Activated naive CD8-positive, alpha-beta T cell treated with anti-CD3 and anti-CD28 coated beads for 36 hours (primary cell): ENCODE results near the gene DHFR. TPM values are rescaled to one million over a fixed set of nuclear protein-coding genes. Genes with fewer than 3 reads are reported as not detected.

Experiments used
- DNase-seq: peaks from one replicate; pipeline ENCODE4 v3.0.0; 2021
- H3K27ac Mint-ChIP-seq: one replicate; pipeline ENCODE4 v1.8.0; 2022; ENCODE audit warnings: mild to moderate bottlenecking, moderate library complexity, mixed read lengths
- H3K27me3 Mint-ChIP-seq: one replicate; pipeline ENCODE4 v1.8.0; 2022; ENCODE audit warnings: mild to moderate bottlenecking, mixed read lengths
- H3K36me3 Mint-ChIP-seq: one replicate; pipeline ENCODE4 v1.8.0; 2021; ENCODE audit warnings: mild to moderate bottlenecking, mixed read lengths
- H3K4me1 Mint-ChIP-seq: one replicate; pipeline ENCODE4 v1.8.0; 2021; ENCODE audit warnings: mixed read lengths
- H3K4me3 Mint-ChIP-seq: one replicate; pipeline ENCODE4 v1.8.0; 2022; ENCODE audit warnings: mild to moderate bottlenecking, moderate library complexity, mixed read lengths
- H3K9me3 Mint-ChIP-seq: one replicate; pipeline ENCODE4 v1.8.0; 2022; ENCODE audit warnings: mixed read lengths
- total RNA-seq, 2 experiments: library from RNA; stranded (reverse); gene quantifications; one replicate each; pipeline ENCODE4 v1.2.3, GENCODE V29; 2021

The DHFR gene
- total RNA-seq, 2 experiments from 2014 or later = 110 to 112 TPM

DNA sequence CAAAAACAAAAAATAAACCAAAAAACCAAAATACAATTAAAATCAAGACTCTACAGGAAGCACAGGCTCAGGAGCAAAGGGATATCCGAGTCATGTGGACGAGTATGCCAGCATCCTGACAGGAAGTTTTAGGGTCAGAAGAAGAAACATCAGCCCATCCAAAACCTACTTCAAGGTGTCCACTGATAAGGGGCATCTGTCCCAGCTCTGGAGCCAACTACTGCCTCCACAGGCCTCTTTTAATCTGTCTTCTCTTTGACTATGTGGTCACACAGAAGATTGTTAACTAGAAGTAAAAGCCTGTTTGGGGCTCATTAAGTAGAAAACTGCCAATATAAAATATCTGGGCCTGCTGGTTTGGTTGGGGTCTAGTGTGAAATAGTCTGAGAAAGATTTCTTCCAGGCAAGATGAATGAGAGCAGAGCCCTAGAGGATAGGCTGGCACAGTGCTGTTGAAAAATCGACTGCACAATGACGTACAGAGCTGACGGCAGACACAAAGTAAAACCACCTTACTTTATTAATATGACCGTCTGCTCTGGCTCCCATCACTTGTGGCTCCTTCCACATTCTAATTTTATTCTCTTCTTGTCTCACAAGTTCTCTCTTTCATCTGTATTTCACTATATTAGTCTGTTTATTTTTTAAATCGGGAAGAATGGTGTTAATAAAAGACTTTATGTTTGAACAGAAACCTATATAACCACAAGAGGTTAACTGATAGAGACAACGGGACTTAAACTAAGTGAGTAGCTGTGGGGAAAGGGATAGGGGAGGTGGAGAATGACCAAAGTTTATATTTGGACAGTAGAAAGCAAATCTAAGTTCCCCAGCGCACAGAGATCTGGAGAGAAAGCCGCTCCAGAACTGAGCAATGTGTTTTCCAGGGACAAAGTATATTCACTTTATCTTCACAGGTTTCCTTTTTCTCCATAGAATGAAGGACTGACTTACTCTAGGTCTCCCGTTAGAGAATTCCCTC lies 23.2 kb downstream of the DHFR start:
- Mint-ChIP-seq H3K4me1 (peaks cover 6% of the 10 kb centered on the region), H3K4me3 (no peak overlapping the region), H3K36me3 (peaks cover 42% of the 10 kb centered on the region), H3K27me3 (no peaks in the 10 kb centered on the region), H3K9me3 (no peaks in the 10 kb centered on the region), H3K27ac (no peak overlapping the region)
- DNase-seq = no peak

DNA sequence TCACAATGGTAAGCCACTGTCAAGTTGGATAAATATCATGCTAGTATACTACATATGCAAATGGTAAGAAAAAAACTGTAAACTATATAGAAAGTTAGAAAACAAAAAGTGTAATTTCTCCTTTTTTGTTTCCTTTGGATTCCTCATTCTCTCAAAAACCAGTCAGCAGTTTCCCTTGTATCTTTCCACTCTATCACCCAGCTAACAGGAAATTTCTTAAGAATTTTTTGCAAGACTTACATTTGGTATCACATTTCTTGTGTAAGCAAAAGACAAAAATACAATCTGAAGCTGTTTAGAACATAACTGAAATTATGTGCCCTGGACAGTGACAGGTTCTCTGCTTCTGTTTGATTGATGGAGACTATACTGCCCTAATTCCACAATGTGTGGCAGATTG lies 25.5 kb downstream of the DHFR start:
- Mint-ChIP-seq H3K4me1 (peaks cover 2% of the 10 kb centered on the region), H3K36me3 (peaks cover 31% of the 10 kb centered on the region), H3K4me3 (no peak overlapping the region), H3K27ac (no peak overlapping the region), H3K9me3 (no peaks in the 10 kb centered on the region), H3K27me3 (no peaks in the 10 kb centered on the region)
- no peak for DNase-seq

DNA sequence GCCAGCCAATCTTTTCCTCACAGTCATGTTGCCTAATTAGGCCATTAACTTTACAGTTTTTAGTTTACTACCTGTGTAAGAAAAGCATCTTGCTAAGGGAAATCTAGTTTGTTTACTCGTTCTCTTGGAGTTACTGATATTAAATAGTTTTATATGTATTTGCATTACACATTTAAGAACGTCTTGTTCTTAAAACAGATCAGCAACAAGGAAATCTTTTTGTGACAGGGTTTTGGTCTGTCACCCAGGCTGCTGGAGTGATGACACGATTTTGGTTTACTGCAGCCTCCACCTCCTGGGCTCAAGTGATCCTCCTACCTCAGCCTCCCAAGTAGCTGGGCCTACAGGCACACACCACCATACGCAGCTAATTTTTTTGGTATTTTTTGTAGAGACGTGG lies 29.6 kb downstream of the DHFR start:
- no peaks in the 10 kb centered on the region for H3K4me1 Mint-ChIP-seq
- DNase-seq = no peak
- peaks cover 35% of the 10 kb centered on the region for H3K36me3 Mint-ChIP-seq
- H3K27ac Mint-ChIP-seq = no peak overlapping the region
- H3K27me3 Mint-ChIP-seq = no peaks in the 10 kb centered on the region
- H3K9me3 Mint-ChIP-seq = no peaks in the 10 kb centered on the region
- no peak overlapping the region for H3K4me3 Mint-ChIP-seq

DNA sequence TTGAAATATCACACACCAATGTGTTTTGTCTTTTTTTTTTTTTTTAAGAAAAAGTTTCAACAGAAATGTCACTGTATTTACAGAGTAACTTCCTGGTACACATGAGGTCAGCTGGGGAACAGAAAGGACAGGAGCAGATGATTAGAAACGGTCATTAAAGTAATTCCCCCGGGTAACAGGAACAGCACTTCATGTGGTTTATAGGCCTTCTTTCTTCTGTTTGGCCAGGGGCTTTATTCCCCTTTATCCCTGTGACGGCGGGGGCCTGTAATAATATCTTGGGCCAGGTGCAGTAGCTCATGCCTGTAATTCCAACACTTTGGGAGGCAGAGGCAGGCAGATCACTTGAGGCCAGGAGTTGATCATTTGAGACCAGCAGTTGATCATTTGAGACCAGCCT lies 30.8 kb downstream of the DHFR start:
- H3K4me1 Mint-ChIP-seq = no peaks in the 10 kb centered on the region
- no peaks in the 10 kb centered on the region for H3K27me3 Mint-ChIP-seq
- no peak overlapping the region for H3K4me3 Mint-ChIP-seq
- no peaks in the 10 kb centered on the region for H3K9me3 Mint-ChIP-seq
- H3K27ac Mint-ChIP-seq = no peak overlapping the region
- H3K36me3 Mint-ChIP-seq = peaks cover 35% of the 10 kb centered on the region
- DNase-seq = no peak

DNA sequence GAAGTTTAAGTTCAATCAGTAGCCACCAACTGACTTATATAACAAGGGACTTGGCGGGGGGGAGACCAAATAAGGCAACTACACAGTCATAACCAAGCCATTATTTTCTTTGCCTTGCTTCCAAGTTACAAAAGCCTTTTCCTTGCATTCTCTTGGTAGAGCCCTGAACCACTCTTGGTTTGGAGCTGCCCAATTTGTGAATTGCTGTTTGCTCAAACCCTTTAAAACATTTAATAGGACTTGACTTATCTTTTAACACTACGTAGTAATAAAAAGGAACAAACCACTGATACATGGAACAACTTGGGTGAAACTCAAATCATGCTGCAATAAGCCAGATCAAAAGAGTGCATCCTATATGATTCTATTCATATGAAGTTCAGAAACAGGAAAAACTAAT lies 32.0 kb downstream of the DHFR start:
- H3K4me3 Mint-ChIP-seq = no peak overlapping the region
- H3K27me3 Mint-ChIP-seq = no peaks in the 10 kb centered on the region
- H3K9me3 Mint-ChIP-seq = no peaks in the 10 kb centered on the region
- peaks cover 38% of the 10 kb centered on the region for H3K36me3 Mint-ChIP-seq
- no peak for DNase-seq
- no peaks in the 10 kb centered on the region for H3K4me1 Mint-ChIP-seq
- H3K27ac Mint-ChIP-seq = no peak overlapping the region

DNA sequence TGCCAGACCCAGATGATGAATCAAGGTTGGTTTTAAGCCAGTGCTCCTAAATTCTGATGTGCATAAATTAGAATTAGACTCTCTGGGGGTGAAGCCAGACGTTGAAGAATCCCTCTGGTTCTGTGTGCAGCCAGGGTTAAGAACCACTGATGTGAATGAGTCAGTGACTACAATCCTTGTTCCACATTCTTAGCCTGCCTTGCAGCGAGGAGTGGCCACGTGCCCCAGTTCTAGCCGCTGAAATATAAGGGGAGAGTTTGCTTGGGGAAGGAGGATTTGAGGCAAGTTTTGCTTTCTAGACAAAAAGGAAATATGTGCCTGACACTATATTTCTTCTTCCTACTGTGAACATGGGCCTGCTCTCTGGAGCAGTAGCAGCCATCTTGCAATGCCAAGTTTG lies 34.6 kb downstream of the DHFR start:
- peaks cover 32% of the 10 kb centered on the region for H3K36me3 Mint-ChIP-seq
- H3K27me3 Mint-ChIP-seq = no peaks in the 10 kb centered on the region
- H3K4me1 Mint-ChIP-seq = no peaks in the 10 kb centered on the region
- H3K9me3 Mint-ChIP-seq = no peaks in the 10 kb centered on the region
- H3K27ac Mint-ChIP-seq = no peak overlapping the region
- H3K4me3 Mint-ChIP-seq = no peak overlapping the region
- DNase-seq = no peak

DNA sequence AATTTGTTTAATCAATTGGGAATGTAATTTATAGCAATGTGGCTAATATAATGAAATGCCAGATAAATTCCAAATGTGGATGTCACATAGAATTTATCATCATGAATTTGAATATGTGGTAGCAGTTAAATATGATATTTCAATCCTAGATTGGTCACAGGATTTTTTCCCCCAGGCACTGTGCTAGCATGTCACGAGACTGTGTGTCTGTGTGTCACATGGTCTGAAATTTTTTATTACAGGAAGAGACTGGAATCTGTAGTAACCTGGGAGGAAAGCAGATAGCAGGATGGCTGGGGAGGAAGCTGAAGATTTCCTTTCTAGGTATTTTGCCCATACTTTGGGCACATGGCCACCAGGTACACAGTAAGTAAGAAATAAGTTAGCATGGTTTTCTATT lies 35.7 kb downstream of the DHFR start:
- H3K27ac Mint-ChIP-seq = no peak overlapping the region
- no peaks in the 10 kb centered on the region for H3K27me3 Mint-ChIP-seq
- no peaks in the 10 kb centered on the region for H3K9me3 Mint-ChIP-seq
- no peak for DNase-seq
- no peak overlapping the region for H3K4me3 Mint-ChIP-seq
- no peaks in the 10 kb centered on the region for H3K4me1 Mint-ChIP-seq
- peaks cover 32% of the 10 kb centered on the region for H3K36me3 Mint-ChIP-seq

DNA sequence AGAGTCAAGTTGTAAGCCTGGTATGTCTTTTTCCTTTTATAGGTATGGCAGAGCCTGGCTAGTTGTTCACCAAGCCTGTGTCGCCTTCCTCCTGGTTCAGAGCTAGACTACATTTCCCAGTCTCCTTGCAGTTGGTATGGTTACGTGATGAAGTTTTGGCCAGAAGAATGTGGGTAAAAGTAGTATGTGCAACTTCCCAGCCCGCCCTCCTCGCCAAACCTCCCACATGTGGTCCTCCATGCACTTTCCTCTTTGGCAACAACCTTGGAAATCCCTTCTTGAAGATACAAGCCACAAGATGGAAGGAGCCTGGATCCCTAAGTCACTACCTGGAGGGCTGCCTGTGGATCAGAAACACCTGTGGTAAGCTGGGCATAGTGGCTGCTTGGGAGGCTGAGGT lies 36.3 kb downstream of the DHFR start:
- Mint-ChIP-seq H3K4me3 (no peak overlapping the region), H3K9me3 (no peaks in the 10 kb centered on the region), H3K4me1 (no peaks in the 10 kb centered on the region), H3K27ac (no peak overlapping the region), H3K36me3 (peaks cover 29% of the 10 kb centered on the region), H3K27me3 (no peaks in the 10 kb centered on the region)
- DNase-seq = no peak

DNA sequence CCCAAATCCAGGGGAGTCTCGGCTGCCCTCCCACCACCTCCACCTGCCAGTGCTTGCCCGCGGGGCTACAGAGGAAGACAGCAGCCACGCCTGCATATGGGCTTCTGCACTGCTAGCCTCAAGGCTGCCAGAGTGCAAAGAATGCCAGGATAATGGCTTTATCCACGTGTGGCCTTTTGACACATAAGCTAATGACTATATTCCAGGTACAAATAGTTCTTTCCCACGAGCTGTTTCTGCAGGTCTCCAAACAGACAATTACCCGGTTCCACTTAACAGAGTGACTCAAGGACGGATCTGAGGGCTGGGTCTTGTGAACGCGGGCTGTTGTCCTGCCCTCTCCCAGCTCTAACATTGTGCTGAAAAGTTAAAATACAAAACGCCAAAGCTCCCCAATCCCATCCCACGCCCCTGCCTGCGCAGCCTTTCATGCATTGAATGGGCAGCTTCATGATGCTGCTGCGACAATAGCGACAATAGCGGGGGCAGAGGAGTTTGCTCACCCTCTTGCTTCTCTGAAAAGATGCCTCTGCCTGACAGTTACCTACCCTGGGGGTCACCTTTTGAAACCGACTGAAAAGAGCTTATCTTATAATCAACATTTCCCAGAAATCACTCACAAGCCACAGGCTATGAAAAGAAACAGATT lies 39.4 kb downstream of the DHFR start:
- H3K36me3 Mint-ChIP-seq = peaks cover 9% of the 10 kb centered on the region
- H3K4me1 Mint-ChIP-seq = no peaks in the 10 kb centered on the region
- H3K9me3 Mint-ChIP-seq = peaks cover 2% of the 10 kb centered on the region
- H3K27me3 Mint-ChIP-seq = no peaks in the 10 kb centered on the region
- DNase-seq = no peak
- H3K4me3 Mint-ChIP-seq = no peak overlapping the region
- no peak overlapping the region for H3K27ac Mint-ChIP-seq

DNA sequence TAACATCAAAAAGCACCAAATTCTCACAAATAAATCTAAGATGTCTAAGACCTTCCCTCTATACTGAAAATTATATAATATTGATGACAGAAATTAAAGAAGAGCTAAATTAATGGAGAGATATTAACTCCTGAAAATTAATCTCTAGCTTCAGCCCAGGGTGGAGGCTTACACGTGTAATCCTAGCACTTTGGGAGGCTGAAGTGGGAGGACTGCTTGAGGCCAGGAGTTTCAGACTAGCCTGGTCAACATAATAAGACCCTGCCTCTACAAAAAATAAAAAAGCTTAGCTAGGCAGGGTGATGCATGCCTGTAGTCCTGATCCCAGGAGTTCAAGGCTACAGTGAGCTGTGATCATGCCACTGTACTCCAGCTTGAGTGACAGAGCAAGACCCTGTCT lies 45.1 kb downstream of the DHFR start:
- H3K4me3 Mint-ChIP-seq = no peak overlapping the region
- peaks cover 6% of the 10 kb centered on the region for H3K36me3 Mint-ChIP-seq
- no peaks in the 10 kb centered on the region for H3K27me3 Mint-ChIP-seq
- H3K4me1 Mint-ChIP-seq = no peaks in the 10 kb centered on the region
- DNase-seq = no peak
- peaks cover 2% of the 10 kb centered on the region for H3K9me3 Mint-ChIP-seq
- H3K27ac Mint-ChIP-seq = no peak overlapping the region

DNA sequence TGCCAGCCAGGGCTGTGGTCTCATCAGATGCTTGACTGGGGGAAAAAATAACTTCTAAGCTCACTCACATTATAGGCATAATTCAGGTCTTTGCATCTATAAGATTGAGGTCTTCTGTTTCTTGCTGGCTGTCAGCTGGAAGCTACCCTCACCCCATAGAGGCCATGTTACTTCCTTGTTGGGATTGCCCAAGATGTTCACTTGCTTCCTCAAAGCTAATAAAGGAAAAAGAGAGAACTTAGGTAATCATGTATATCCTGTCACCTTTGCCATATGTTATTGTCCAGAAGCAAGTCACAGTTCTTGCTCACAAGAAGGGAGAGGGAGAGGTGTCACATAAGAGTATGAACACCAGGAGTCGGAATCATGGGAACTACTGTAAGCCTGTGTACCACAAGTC lies 46.1 kb downstream of the DHFR start:
- Mint-ChIP-seq H3K9me3 (peaks cover 2% of the 10 kb centered on the region), H3K27ac (no peak overlapping the region), H3K4me1 (no peaks in the 10 kb centered on the region), H3K27me3 (no peaks in the 10 kb centered on the region), H3K36me3 (peaks cover 6% of the 10 kb centered on the region), H3K4me3 (no peak overlapping the region)
- no peak for DNase-seq

DNA sequence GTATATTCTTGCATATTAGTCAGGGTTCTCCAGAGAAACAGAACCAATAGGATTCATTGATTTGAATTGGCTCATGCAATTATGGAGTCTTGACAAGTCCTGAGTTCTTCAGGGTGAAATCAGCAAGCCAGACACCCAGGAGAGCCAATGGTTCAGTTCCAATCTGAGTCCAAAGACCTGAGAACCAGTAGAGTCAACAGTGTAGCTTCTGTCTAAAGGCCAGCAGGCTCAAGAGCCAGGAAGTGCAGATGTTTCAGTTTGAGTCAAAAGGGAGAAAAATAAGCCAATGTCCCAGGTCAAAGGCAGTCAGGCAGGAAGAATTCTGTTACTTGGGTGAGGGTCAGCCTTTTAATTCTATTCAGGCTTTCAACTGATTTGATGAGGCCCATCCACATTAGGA lies 47.0 kb downstream of the DHFR start:
- H3K27ac Mint-ChIP-seq = no peak overlapping the region
- no peak for DNase-seq
- H3K9me3 Mint-ChIP-seq = peaks cover 2% of the 10 kb centered on the region
- peaks cover 6% of the 10 kb centered on the region for H3K36me3 Mint-ChIP-seq
- no peaks in the 10 kb centered on the region for H3K27me3 Mint-ChIP-seq
- H3K4me3 Mint-ChIP-seq = no peak overlapping the region
- H3K4me1 Mint-ChIP-seq = no peaks in the 10 kb centered on the region

DNA sequence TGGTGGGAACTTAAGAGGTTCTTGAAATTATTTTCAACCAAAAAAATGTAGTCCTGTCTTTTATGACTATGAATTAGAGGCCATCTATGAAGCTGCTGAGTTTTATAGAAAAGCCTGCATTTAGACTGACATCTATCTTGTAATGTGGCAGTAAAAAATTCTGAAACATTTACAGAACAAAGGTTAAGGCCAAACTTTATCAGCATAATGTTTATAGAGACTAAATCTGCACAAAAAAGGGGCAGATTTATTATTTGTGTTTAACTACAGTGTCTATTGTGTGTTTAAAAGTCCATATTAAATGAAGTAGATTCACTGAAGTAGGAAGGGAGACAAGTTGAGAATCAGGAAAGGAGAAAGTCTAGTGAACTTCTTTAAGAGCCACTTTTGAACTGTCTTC lies 47.4 kb downstream of the DHFR start:
- no peaks in the 10 kb centered on the region for H3K4me1 Mint-ChIP-seq
- no peaks in the 10 kb centered on the region for H3K27me3 Mint-ChIP-seq
- H3K27ac Mint-ChIP-seq = no peak overlapping the region
- no peak overlapping the region for H3K4me3 Mint-ChIP-seq
- peaks cover 6% of the 10 kb centered on the region for H3K36me3 Mint-ChIP-seq
- peaks cover 2% of the 10 kb centered on the region for H3K9me3 Mint-ChIP-seq
- DNase-seq = no peak

DNA sequence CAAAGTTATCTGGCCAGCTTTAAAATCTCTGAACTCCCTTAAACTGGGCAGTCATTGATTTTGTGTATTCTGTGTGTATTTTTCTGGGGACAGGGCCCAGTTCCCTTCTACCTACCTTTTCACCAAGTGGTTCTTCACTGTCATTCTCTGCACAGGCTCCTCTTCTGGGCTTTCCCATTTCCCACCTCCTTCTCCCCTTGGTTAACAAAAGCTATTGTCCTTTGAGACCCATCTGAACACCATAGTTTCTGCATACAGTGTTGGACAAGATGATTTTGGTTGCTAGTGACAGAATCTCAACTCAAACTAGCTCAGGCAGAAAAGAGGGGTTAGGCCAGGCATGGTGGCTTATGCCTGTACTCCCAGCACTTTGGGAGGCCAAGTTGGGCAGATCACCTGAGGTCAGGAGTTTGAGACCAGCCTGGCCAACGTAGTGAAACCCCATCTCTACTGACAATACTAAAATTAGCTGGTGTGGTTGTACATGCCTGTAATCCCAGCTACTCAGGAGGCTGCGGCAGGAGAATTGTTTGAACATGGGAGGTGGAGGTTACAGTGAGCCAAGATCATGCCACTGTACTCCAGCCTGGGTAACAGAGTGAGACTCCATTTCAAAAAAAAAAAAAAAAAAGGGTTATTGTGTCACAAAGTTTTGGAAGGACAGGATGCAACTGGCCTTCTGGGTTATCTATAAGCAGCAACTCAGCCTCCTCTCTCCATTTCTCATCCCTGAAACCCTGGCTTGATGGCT lies 53.7 kb downstream of the DHFR start:
- no peak overlapping the region for H3K27ac Mint-ChIP-seq
- H3K4me3 Mint-ChIP-seq = no peak overlapping the region

DNA sequence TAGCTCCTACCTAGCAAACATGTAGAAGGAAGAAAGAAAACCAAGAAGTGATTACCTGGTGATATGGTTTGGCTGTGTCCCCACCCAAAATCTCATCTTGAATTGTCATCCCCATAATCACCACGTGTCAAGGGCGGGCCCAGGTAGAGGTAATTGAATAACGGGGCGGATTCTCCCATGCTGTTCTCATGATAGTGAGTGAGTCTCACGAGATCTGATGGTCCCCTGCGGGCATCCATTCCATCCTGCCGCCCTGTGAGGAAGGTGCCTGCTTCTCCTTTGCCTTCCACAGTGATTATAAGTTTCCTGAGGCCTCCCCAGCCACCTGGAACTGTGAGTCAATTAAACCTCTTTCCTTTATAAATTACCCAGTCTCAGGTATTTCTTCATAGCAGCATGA lies 57.3 kb downstream of the DHFR start:
- H3K27me3 Mint-ChIP-seq = no peaks in the 10 kb centered on the region
- no peaks in the 10 kb centered on the region for H3K9me3 Mint-ChIP-seq
- no peaks in the 10 kb centered on the region for H3K36me3 Mint-ChIP-seq
- H3K4me3 Mint-ChIP-seq = no peak overlapping the region
- DNase-seq = no peak
- no peaks in the 10 kb centered on the region for H3K4me1 Mint-ChIP-seq
- no peak overlapping the region for H3K27ac Mint-ChIP-seq

More for the DNA sequence above, 53.7 kb downstream of the DHFR start:
- no peaks in the 10 kb centered on the region for H3K27me3 Mint-ChIP-seq
- H3K9me3 Mint-ChIP-seq = no peaks in the 10 kb centered on the region
- no peaks in the 10 kb centered on the region for H3K36me3 Mint-ChIP-seq
- DNase-seq = no peak
- H3K4me1 Mint-ChIP-seq = no peaks in the 10 kb centered on the region
